AG04450 (cell line): ENCODE results near the gene SF3A2. TPM values are rescaled to one million over a fixed set of nuclear protein-coding genes. Genes with fewer than 3 reads are reported as not detected.

ENCODE experiments used
- CTCF ChIA-PET: fragments of 300-600, 350-600 bp; formaldehyde crosslinking; extraction: SDS; loops from one replicate; lab custom pipeline; 2022; ENCODE audit warnings: antibody characterized with exemption, inconsistent platforms; lab: Charles Lee
- POLR2A ChIA-PET: fragments of 350-600 bp; formaldehyde crosslinking; extraction: SDS; loops from one replicate; lab custom pipeline; 2021; ENCODE audit warnings: antibody characterized with exemption, inconsistent platforms; lab: Yijun Ruan, JAX
- DNase-seq: peaks from one replicate; pipeline ENCODE4 v3.0.0-alpha.2; 2011; ENCODE audit warnings: low read depth, low spot score
- H3K27ac ChIP-seq: one replicate; pipeline ENCODE4 v1.5.1; 2012; ENCODE audit warnings: low read depth, low read length, control low read depth
- H3K27me3 ChIP-seq: one replicate; pipeline ENCODE4 v1.6.0; 2012; ENCODE audit warnings: low read length; ENCODE audit not compliant: control insufficient read depth, insufficient read depth
- H3K4me3 ChIP-seq: 2 replicates; pipeline ENCODE4 v1.5.1; 2011; ENCODE audit warnings: mild to moderate bottlenecking, low read depth, low read length, control low read depth
- H3K9me3 ChIP-seq: 2 replicates; pipeline ENCODE4 v1.5.1; 2012; ENCODE audit warnings: low read length; ENCODE audit not compliant: control insufficient read depth, insufficient read depth
- polyA plus RNA-seq: library from polyadenylated mRNA; depleted of rRNA; stranded (reverse); fragments of >200 nt; gene quantifications from 2 replicates; pipeline ENCODE4 v1.2.3, GENCODE V29; 2011
- TF ChIP-seq, protein P1 (sequence below): IDR thresholded peaks from 2 replicates; pipeline ENCODE4 v1.5.1; 2011; ENCODE audit warnings: low read depth, low read length, control low read depth, inconsistent platforms

Gene SF3A2
- polyA plus RNA-seq, 1 experiment = 7.0 TPM

DNA sequence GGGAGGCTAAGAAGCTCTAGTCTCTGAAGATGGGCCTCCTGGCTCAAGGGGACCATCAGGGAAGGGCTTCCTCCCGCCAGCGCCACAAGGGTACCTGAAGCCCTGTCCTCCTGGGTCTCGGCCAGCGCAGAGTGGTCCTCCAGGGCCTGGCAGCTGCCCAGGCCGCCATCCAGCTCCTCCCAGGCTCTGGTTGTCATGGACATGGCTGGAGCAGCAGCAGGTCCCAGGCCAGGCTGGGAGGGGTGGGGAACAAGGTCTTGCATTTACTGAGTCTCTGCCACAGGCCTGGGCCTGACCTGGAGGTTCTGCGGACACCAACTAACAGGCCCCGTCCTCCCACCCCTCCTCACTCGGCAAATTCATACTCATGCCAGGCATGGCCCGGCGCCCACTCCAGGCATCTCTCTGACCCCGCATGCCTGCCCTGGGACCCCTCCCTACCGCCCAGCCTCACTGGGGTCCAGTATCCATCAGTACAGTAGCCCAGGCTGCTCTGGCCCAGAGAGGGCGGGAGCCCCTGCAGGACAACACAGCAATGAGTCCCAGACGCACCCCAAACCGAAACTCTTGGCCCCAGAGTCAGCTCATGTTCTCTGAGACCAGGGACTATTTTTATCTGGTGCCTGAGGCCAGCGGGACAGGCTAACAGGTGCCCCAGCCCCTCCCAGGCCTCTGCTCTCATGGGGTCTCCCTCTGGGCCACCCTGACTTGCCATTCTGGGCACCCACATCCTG is 18.7 kb downstream of the SF3A2 start:
- H3K4me3 ChIP-seq = no peak overlapping the region
- CTCF ChIA-PET = interaction anchor here (2.1 kb wide), 1 partner anchor 99 kb away, joined by 8 read pairs; no protein-coding TSS in a partner anchor
- TF ChIP-seq, protein P1, sequence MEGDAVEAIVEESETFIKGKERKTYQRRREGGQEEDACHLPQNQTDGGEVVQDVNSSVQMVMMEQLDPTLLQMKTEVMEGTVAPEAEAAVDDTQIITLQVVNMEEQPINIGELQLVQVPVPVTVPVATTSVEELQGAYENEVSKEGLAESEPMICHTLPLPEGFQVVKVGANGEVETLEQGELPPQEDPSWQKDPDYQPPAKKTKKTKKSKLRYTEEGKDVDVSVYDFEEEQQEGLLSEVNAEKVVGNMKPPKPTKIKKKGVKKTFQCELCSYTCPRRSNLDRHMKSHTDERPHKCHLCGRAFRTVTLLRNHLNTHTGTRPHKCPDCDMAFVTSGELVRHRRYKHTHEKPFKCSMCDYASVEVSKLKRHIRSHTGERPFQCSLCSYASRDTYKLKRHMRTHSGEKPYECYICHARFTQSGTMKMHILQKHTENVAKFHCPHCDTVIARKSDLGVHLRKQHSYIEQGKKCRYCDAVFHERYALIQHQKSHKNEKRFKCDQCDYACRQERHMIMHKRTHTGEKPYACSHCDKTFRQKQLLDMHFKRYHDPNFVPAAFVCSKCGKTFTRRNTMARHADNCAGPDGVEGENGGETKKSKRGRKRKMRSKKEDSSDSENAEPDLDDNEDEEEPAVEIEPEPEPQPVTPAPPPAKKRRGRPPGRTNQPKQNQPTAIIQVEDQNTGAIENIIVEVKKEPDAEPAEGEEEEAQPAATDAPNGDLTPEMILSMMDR = no peak
- H3K9me3 ChIP-seq = no peaks in the 10 kb centered on the region; the same call in 1 of the 2 replicates
- no peak for DNase-seq
- POLR2A ChIA-PET = interaction anchor here (1.0 kb wide), 1 partner anchor 14 kb away, joined by 3 read pairs; no protein-coding TSS in a partner anchor
- peaks cover 29% of the 10 kb centered on the region for H3K27me3 ChIP-seq
- no peak overlapping the region for H3K27ac ChIP-seq

DNA sequence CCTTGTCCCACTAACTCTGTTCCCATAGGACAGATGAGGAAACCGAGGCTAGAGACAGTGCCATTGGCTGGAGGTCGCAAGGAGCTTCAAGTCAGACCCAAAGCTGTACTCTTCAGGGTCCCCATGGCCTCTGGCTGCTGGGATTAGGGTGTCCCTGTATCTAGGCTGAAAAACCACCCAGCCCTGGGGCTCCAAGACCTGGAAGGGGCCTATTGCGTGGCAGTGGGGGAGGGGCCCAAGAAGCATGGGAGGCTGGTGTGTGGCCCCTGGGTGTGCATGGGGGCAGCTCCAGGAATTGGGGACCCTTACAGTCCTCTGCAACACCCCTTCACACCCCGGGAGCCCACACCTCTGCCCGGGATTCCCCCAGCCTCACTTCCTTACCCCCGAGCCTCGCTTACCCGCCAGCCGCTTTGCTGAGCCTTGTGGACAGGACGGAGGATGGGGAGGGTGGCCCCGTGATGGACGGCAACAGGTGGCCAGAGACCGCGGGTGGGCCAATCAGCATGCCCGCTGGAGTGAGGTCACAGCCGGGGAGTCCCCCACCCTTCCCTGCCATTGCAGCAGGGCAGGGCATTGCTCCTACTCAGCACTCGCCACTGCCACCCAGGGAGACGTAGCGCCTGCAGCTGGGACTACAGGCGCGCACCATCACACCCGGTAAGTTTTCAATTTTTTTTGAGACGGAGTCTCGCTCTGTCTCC is 19.5 kb downstream of the SF3A2 start, which contains the start of gene JSRP1:
Gene JSRP1, minus strand, starts transcription at position 436 of the 704 bp plus-strand sequence. CDS start 1,103 bp downstream, outside the sequence.
- DNase-seq = no peak
- CTCF ChIA-PET = no interaction called here
- POLR2A ChIA-PET = no interaction called here
- Histone ChIP-seq H3K9me3 (no peaks in the 10 kb centered on the region; the same call in 1 of the 2 replicates), H3K4me3 (no peak within 1 kb of the TSS), H3K27ac (no peak within 1 kb of the TSS), H3K27me3 (peaks cover 26% of the 10 kb centered on the region)
- TF ChIP-seq, protein P1 = no peak

DNA sequence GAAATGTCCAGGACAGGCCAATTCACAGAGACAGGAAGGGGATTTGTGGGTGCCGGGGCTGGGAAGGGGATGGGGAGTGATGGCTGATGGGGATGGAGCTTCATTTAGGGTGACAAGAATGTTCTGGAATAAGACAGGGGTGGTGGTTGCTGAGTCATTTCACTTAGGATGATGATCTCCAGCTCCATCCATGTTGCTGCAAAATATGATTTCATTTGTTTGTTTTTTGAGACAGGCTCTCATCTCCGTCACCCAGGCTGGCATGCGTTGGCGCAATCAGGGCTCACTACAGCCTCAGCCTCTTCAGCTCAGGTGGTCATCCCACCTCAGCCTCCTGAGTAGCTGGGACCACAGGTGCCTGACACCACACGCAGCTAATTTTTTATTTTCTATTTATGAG is 22.7 kb downstream of the SF3A2 start:
- DNase-seq = no peak
- H3K9me3 ChIP-seq = no peaks in the 10 kb centered on the region; the same call in 1 of the 2 replicates
- POLR2A ChIA-PET = interaction anchor here (0.5 to 2.0 kb wide), 4 partner anchors 12 to 217 kb away, joined by 3 to 5 read pairs (median 4); partner anchors contain the start of gene GADD45B
- H3K27ac ChIP-seq = no peak overlapping the region
- no peak overlapping the region for H3K4me3 ChIP-seq
- TF ChIP-seq, protein P1 = no peak
- peaks cover under 1% of the 10 kb centered on the region for H3K27me3 ChIP-seq
- CTCF ChIA-PET = interaction anchor here (0.6 to 2.1 kb wide), 9 partner anchors 10 to 104 kb away, joined by 3 to 11 read pairs (median 4); partner anchors contain the start of genes AMH and PLEKHJ1

DNA sequence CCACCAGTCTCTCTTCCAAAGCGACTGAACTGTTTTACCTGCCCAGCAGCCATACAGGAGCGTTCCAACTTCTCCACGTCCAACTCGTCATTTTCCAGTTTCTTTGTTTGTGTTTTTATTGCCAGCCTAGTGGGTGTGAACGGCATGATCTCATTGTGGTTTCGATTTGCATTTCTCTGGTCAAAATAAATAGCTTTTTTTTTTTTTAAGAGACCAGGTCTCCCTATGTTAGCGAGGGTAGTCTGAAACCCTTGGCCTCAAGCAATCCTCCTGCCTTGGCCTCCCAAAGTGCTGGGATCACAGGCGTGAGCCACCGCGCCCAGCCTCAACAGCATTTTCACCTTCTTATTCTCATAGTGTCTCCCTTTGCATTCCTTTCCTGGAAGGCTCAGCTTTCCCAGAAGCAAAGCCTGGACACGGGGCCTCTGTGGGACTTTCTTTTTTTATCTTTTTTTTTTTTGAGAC is 23.7 kb downstream of the SF3A2 start:
- TF ChIP-seq, protein P1 = no peak
- Histone ChIP-seq H3K27me3 (no peaks in the 10 kb centered on the region), H3K4me3 (no peak overlapping the region), H3K9me3 (no peaks in the 10 kb centered on the region; the same call in 1 of the 2 replicates), H3K27ac (no peak overlapping the region)
- DNase-seq = no peak
- CTCF ChIA-PET = interaction anchor here (0.7 to 1.7 kb wide), 4 partner anchors 11 to 104 kb away, joined by 3 to 7 read pairs (median 4); partner anchors contain the start of gene AMH
- POLR2A ChIA-PET = interaction anchor here (0.7 to 2.0 kb wide), 3 partner anchors 11 to 70 kb away, joined by 4 to 5 read pairs (median 5); no protein-coding TSS in a partner anchor
